HEK293T (cell line): Measurements from ENCODE around the gene RFNG.

Experiments
- BHLHE40 ChIP-seq: fragments of 450-650 bp; IDR thresholded peaks from 2 replicates; pipeline ENCODE4 v1.6.1; 2016; ENCODE audit warnings: mild to moderate bottlenecking, moderate library complexity, borderline replicate concordance
- CTBP1 ChIP-seq: fragments of 450-650 bp; IDR thresholded peaks from 2 replicates; pipeline ENCODE4 v1.6.1; 2016; ENCODE audit warnings: borderline replicate concordance
- FOXM1 ChIP-seq: fragments of 450-650 bp; IDR thresholded peaks from 2 replicates; pipeline ENCODE4 v1.6.1; 2017; ENCODE audit warnings: mild to moderate bottlenecking, borderline replicate concordance
- NFRKB ChIP-seq: fragments of 450-650 bp; IDR thresholded peaks from 2 replicates; pipeline ENCODE4 v1.6.1; 2016; ENCODE audit warnings: mild to moderate bottlenecking, moderate library complexity
- PKNOX1 ChIP-seq: fragments of 450-650 bp; IDR thresholded peaks from 2 replicates; pipeline ENCODE4 v1.6.1; 2016
- SUZ12 ChIP-seq: fragments of 450-650 bp; IDR thresholded peaks from 2 replicates; pipeline ENCODE4 v1.6.1; 2016; ENCODE audit warnings: mild to moderate bottlenecking
- ZNF384 ChIP-seq: fragments of 450-650 bp; IDR thresholded peaks from 2 replicates; pipeline ENCODE4 v1.6.1; 2016

- TF ChIP-seq SUZ12 (no peak), BHLHE40 (no peak), ZNF384 (no peak), PKNOX1 (no peak), NFRKB (no peak), FOXM1 (no peak), CTBP1 (no peak)
These were observed 35.3 kb downstream of the RFNG start for GRCh38 chr17:82016061-82016874.
